HAP-1 (cell line): ENCODE measurements around the gene LMLN.

Experiments used
- DNase-seq, 2 experiments: peaks; one replicate each; pipeline ENCODE4 v3.0.0-alpha.2; 2016 to 2020; ENCODE audit warnings: low spot score in 2 of 2
- H3K27me3 ChIP-seq: fragments of 250-450 bp; sonication (Bioruptor Pico); 2 replicates; pipeline ENCODE4 v1.5.1; 2020; ENCODE audit warnings: low read depth, mild to moderate bottlenecking, moderate library complexity
- H3K36me3 ChIP-seq: fragments of 250-450 bp; sonication (Bioruptor Pico); replicated peaks from 2 replicates; pipeline ENCODE4 v1.5.1; 2020; ENCODE audit warnings: mild to moderate bottlenecking
- H3K4me1 ChIP-seq: fragments of 250-450 bp; sonication (Bioruptor Pico); 2 replicates; pipeline ENCODE4 v1.5.1; 2020; ENCODE audit warnings: mild to moderate bottlenecking
- H3K4me3 ChIP-seq: fragments of 250-450 bp; sonication (Bioruptor Pico); 2 replicates; pipeline ENCODE4 v1.5.1; 2020; ENCODE audit warnings: mild to moderate bottlenecking, moderate library complexity
- H3K9me3 ChIP-seq: fragments of 250-450 bp; sonication (Bioruptor Pico); 2 replicates; pipeline ENCODE4 v1.5.1; 2020; ENCODE audit warnings: mild to moderate bottlenecking, moderate library complexity
- in situ Hi-C: fragments of 300-500 bp; cut with MboI; formaldehyde crosslinking; loops from 3 replicates; pipeline ENCODE4 v1.14.3; 2020; ENCODE audit warnings: low sequenced_read_pairs, inconsistent platforms, mixed read lengths

Gene LMLN

DNA sequence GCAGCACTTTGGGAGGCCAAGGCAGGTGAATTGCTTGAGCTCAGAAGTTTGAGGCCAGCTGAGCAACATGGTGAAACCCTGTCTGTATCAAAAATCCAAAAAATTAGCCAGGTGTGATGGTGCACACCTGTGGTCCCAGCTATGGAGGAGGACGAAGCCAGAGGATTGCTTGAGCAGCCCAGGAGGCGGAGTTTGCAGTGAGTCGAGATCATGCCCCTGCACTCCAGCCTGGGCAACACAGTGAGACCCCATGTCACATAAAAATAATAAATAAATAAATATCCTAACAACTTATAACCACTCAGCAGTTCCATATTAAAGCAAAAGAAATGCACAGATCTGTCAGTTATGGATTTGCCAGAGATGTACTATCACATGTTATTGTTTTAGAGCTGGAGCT, 62.6 kb downstream of the LMLN start:
- Histone ChIP-seq H3K36me3 (no peaks in the 10 kb centered on the region), H3K9me3 (no peaks in the 10 kb centered on the region), H3K4me1 (no peaks in the 10 kb centered on the region), H3K4me3 (no peak overlapping the region), H3K27me3 (no peaks in the 10 kb centered on the region)
- in situ Hi-C loops = no loop called here
- DNase-seq = no peak

DNA sequence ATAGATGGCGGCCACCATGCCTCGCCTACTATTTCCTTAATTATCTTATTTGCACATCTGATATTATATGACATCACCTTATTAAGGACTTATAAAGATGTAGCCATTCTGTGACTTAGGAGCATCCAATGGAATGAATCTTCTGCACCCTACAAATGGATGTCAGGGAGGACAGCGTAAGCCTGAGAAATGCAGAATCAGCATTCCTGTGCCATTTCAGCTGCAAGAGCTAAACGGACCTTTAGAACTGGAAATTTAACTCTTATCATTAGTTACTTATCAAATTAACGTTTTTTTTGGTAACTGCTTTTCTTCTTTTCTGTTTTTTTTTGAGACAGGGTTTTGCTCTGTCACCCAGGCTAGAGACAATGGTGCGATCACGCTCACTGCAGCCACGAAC, 65.6 kb downstream of the LMLN start:
- in situ Hi-C loops = no loop called here
- no peak overlapping the region for H3K4me3 ChIP-seq

DNA sequence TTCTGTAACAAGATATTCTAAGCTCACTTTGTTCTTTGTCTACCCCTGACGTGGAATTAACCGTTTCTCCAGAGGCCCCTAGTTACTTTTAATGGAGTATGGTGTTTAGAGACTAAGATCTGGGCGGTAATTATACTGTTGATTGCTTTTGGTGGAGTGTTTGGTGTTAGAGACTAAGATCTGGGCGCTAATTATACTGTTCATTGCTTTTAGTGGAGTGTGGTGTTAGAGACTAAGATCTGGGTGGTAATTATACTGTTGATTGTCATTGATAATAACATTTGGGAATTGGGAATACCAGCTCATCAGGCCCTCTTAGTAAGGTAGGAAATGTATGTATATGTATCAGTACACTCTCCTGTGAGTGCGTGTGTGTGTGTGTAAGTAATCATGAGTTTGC, 66.6 kb downstream of the LMLN start:
- no peak overlapping the region for H3K4me3 ChIP-seq
- no peak for DNase-seq
- H3K4me1 ChIP-seq = no peaks in the 10 kb centered on the region
- in situ Hi-C loops = no loop called here
- H3K36me3 ChIP-seq = no peaks in the 10 kb centered on the region
- H3K9me3 ChIP-seq = no peaks in the 10 kb centered on the region
- no peaks in the 10 kb centered on the region for H3K27me3 ChIP-seq

More for the DNA sequence above, 65.6 kb downstream of the LMLN start:
- H3K27me3 ChIP-seq = no peaks in the 10 kb centered on the region
- no peaks in the 10 kb centered on the region for H3K36me3 ChIP-seq
- H3K9me3 ChIP-seq = no peaks in the 10 kb centered on the region
- no peaks in the 10 kb centered on the region for H3K4me1 ChIP-seq
- DNase-seq = no peak

DNA sequence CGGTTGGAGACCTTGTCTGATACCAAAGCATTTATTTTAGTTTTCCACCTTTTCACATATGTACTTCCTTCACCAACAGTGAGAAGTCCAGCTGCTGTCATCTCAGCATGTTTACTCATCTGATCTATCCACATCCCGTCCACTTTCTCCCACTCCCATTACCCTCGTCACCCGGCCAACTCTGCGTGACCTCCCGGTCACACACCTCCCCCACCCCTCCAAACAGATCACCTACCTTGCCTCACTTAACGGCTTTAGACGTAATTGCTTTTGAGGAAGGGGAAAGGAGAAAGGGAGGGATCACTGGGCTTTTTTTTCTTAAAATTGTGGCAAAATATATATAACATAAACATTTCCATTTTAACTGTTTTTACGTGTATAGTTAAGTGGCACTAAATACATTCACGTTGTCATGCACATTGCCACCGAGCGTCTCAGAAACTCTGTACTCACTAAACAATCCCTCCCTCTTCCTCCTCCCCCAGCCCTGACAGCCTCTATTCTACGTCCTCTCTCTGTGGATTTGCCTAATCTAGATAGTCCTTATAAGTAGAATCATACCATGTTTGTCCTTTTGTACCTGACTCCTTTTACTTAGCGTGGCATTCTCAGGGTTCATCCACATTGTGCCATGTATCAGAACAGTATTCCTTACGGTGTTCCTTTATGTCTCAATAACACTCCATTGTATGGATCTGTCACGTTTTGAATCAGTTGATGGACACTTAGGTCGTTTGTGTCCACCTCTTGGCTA, 67.2 kb downstream of the LMLN start:
- H3K4me1 ChIP-seq = no peaks in the 10 kb centered on the region
- in situ Hi-C loops = no loop called here
- no peak overlapping the region for H3K4me3 ChIP-seq
- no peak for DNase-seq
- no peaks in the 10 kb centered on the region for H3K36me3 ChIP-seq
- H3K9me3 ChIP-seq = no peaks in the 10 kb centered on the region
- no peaks in the 10 kb centered on the region for H3K27me3 ChIP-seq

DNA sequence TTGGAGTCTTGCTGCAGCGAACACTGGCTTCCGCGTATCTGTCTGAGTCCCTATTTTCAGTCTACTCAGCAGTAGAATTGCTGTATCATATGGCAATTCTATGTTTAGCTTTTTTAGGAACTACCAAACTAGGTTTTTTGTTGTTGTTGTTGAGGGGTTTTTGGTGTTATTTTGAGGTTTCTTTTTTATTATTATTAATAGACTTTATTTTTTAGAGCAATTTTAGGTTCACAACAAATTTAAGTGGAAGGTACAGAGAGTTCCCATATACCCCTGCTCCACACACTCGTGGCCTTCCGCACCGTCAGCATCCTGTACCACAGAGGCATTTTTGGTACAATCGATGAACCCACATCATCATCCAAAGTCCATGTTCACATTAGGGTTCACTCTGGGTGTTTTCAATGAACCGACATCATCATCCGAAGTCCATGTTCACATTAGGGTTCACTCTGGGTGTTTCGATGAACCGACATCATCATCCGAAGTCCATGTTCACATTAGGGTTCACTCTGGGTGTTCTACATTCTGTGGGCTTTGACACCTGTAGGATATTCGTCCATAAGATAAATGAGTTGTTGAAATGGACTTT, 67.9 kb downstream of the LMLN start:
- no peaks in the 10 kb centered on the region for H3K36me3 ChIP-seq
- H3K4me3 ChIP-seq = no peak overlapping the region
- in situ Hi-C loops = no loop called here
- no peaks in the 10 kb centered on the region for H3K4me1 ChIP-seq
- no peaks in the 10 kb centered on the region for H3K9me3 ChIP-seq
- DNase-seq = no peak
- no peaks in the 10 kb centered on the region for H3K27me3 ChIP-seq

DNA sequence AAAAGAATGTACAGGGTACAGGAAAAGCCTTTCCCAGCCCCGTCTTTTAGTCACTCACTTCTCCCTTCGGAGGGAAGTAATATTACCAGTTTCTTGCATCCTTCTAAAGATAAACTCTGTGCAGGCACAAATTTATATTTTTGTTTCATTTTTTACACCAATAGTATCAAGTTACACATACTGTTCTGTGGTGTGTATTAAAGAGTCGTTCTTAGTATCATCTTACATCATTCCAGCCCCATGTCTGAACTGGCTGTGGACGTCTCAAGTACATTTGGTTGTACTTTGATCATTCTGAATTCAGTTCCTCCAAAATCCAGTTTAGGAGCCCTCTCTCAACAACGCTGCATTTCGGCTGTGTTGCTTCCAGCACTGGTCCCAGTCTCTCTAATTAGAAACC, 68.7 kb downstream of the LMLN start:
- no peak overlapping the region for H3K4me3 ChIP-seq
- in situ Hi-C loops = no loop called here
- no peaks in the 10 kb centered on the region for H3K4me1 ChIP-seq
- H3K27me3 ChIP-seq = no peaks in the 10 kb centered on the region
- no peaks in the 10 kb centered on the region for H3K9me3 ChIP-seq
- DNase-seq = no peak
- H3K36me3 ChIP-seq = no peaks in the 10 kb centered on the region

DNA sequence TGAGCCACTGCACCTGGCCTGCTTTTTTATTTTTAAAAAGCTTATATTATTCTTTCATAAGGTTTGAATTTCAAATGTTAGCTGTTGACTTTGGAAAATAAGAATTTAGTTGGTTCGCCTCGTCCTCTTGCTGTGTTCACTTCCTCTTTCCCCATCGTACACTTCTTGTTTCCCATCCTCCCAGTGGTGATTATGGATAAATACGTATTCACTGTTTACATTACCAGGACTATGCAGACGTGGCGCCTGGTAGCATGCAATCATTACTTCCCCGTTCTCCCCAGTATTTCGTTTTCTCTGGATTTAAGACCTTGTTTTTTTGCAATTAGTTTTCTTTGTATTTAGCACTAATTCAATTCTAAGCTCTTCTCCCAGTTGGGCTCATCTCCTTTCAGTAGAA, 70.1 kb downstream of the LMLN start:
- no peaks in the 10 kb centered on the region for H3K9me3 ChIP-seq
- no peak overlapping the region for H3K4me3 ChIP-seq
- no peak for DNase-seq
- H3K27me3 ChIP-seq = no peaks in the 10 kb centered on the region
- no peaks in the 10 kb centered on the region for H3K4me1 ChIP-seq
- no peaks in the 10 kb centered on the region for H3K36me3 ChIP-seq
- in situ Hi-C loops = no loop called here

DNA sequence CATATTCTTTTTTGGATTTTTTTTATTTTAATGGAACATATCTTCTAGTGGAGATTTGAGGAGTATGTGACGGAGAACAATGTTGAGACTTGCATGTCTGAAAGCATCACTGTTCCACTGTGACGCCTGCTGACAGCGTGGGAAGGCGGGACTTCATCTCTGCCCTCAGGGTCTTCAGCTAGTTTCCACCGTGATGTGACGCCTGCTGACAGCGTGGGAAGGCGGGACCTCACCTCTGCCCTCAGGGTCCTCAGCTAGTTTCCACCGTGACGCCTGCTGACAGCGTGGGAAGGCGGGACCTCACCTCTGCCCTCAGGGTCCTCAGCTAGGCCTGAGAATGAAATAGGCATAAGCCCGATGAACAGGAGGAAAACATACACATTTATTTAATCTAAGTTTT, 70.7 kb downstream of the LMLN start:
- Histone ChIP-seq H3K36me3 (no peaks in the 10 kb centered on the region), H3K9me3 (no peaks in the 10 kb centered on the region), H3K4me1 (no peaks in the 10 kb centered on the region), H3K4me3 (no peak overlapping the region), H3K27me3 (no peaks in the 10 kb centered on the region)
- in situ Hi-C loops = no loop called here
- DNase-seq = no peak

DNA sequence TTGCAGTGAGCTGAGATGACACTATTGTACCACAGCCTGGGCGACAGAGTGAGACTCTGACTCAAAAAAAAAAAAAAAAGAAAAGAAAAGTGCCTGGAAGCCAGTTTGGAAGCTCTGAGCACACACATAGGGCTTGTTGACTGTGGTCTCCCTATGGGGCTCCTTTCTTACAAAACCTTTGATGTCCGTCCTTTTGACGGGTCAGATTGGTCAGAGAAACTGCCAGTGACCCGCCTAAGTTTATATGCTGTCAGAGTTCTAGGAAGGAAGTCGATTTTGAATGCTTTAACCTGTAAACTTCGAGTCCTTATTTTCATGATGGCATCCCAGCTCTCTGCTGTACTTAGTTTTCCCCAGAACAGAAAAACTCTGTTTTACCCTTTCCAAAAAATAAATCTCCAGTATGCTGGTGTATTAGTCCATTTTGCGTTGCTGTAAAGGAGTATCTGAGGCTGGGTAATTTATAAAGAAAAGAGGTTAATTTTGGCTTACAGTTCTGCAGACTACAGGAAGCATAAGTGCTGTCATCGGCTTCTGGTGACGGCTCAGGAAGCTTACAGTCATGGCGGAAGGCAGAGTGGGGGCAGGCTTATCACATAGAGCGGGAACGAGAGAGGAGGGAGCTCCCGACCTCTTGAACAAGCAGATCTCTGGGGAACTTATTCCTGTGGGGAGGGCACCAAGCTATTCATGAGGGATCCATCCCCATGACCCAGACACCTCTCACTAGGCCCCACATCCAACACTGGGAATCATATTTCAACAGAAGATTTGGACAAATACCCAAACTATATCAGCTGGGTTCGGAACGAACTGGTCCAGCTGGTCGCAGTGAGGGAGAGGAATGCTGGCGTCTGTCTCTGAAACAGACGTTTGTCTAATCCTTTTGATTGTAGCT, 72.3 kb downstream of the LMLN start:
- Histone ChIP-seq H3K36me3 (no peaks in the 10 kb centered on the region), H3K4me3 (no peak overlapping the region), H3K9me3 (no peaks in the 10 kb centered on the region), H3K4me1 (no peaks in the 10 kb centered on the region), H3K27me3 (no peaks in the 10 kb centered on the region)
- DNase-seq = no peak
- in situ Hi-C loops = no loop called here

DNA sequence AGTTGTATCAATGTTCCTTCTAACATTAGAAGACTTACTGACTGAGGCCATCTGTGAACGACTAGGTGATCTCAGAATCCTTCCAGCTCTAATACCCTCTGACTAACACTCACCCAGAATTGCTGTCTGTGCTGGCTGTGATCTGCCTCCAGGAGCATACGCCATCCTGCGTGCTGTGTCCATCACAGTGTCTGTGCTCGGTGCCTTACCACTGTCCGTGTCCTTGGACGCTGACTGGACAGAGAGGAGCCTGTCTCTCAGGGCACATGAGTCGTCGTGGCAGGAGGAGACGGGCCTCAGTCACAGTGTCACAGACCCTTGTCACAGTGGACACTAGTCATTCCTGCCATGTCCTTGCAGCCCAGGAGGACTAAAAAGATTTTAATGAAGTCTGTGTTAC, 83.1 kb downstream of the LMLN start:
- H3K4me1 ChIP-seq = no peaks in the 10 kb centered on the region

DNA sequence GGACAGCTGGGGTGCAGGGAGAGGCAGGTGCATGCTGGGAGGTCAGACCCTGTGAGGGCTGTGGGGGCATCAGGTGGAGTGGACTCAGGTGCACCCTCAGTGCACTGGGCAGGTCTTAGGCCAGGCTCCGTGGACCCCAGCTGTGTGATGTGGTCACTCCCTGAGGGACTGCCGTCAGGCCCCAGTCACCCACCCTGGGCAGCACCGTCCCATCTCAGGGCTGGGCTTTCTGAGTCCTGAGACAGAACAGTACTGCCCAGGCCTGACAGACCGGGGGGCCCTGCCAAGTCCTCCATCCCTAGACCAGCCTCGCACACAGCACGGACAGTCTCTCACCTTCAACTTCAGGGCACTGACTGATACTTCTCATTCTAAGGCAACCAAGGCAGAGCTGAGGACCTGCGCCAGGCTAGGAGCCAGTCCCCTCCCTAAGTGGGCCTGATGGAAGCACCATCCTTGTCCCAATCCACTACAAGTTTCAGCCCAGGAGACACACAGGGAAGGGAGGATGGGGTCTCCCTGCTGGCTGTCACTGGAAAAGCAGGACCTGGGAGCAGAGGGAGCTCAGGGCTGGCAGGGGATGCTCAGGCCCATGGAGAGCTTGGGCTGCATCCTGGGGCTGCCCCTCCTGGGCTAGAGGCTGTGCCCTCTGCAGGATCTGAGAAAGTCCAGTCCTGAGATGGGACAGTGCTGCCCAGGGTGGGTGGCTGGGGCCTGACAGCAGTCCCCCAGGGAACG, 86.3 kb downstream of the LMLN start:
- DNase-seq = no peak
- Histone ChIP-seq H3K4me1 (no peaks in the 10 kb centered on the region), H3K27me3 (no peaks in the 10 kb centered on the region), H3K4me3 (no peak overlapping the region), H3K9me3 (0 out of 2 replicates have a peak, but pooled peaks cover 2% of the 10 kb centered on the region), H3K36me3 (no peaks in the 10 kb centered on the region)
- in situ Hi-C loops = no loop called here

More for the DNA sequence above, 83.1 kb downstream of the LMLN start:
- in situ Hi-C loops = no loop called here
- no peak overlapping the region for H3K4me3 ChIP-seq
- no peaks in the 10 kb centered on the region for H3K9me3 ChIP-seq
- no peaks in the 10 kb centered on the region for H3K36me3 ChIP-seq
- no peaks in the 10 kb centered on the region for H3K27me3 ChIP-seq
- DNase-seq = no peak

DNA sequence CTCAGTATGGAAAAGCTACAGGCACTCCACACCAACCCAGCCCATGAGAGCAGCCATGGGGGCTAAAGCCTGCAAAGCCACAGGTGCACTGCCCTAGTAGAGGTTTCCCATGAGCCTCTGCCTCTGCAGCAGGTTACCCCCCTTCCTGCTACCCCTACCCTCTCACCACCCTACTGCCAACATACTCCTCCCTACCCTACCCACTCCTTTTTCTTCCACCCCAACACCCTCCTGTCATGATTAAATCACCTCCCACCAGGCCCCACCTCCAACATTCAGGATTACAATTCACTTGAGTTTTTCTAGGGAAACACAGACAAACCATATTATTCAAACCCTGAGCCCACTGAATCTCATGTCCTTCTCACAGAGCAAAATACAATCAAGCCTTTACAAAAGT, 88.4 kb downstream of the LMLN start:
- DNase-seq = no peak
- no peaks in the 10 kb centered on the region for H3K27me3 ChIP-seq
- in situ Hi-C loops = no loop called here
- H3K9me3 ChIP-seq = peaks cover 5% of the 10 kb centered on the region; the same call in 1 of the 2 replicates
- no peaks in the 10 kb centered on the region for H3K36me3 ChIP-seq
- no peak overlapping the region for H3K4me3 ChIP-seq
- H3K4me1 ChIP-seq = no peaks in the 10 kb centered on the region

DNA sequence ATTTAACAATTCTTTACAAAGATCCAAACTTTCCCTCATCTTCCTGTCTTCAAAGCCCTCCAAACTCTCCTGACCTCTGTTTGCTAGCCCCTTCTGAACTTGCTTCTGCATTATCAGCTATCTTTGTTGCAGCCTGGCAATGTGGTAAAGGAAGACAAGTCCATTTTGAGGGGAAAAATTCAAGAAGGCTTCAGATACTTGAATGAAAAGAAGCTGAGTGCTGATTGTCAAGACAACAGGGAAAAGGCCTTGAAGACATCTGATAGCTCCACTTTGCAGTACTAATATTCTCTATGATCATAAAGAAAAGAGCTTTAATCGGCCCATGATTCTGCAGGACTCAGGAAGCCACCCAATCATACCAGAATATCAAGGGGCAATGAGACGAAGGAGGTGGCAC, 91.8 kb downstream of the LMLN start:
- in situ Hi-C loops = no loop called here
- Histone ChIP-seq H3K36me3 (no peaks in the 10 kb centered on the region), H3K27me3 (no peaks in the 10 kb centered on the region), H3K4me3 (no peak overlapping the region), H3K9me3 (peaks cover 5% of the 10 kb centered on the region; the same call in 1 of the 2 replicates), H3K4me1 (no peaks in the 10 kb centered on the region)
- no peak for DNase-seq
